NB4 (cell line): ENCODE data around the gene BNC2.

Experiments used
- DNase-seq: peaks from one replicate; pipeline ENCODE4 v3.0.0; 2010; ENCODE audit warnings: low read depth
- H3K4me3 ChIP-seq: one replicate; pipeline ENCODE4 v1.5.1; 2011; ENCODE audit warnings: mild to moderate bottlenecking, low read depth, low read length, moderate library complexity
- CTCF ChIP-seq: IDR thresholded peaks from one replicate; pipeline ENCODE4 v1.5.1; 2012; ENCODE audit warnings: low read depth, low read length
- MAX ChIP-seq: IDR thresholded peaks from 2 replicates; pipeline ENCODE4 v1.6.1; 2011; ENCODE audit warnings: low read depth, low read length
- MYC ChIP-seq: IDR thresholded peaks from 2 replicates; pipeline ENCODE4 v1.6.1; 2011; ENCODE audit warnings: low read depth, low read length
- POLR2A ChIP-seq: IDR thresholded peaks from 2 replicates; pipeline ENCODE4 v1.6.1; 2011; ENCODE audit warnings: mild to moderate bottlenecking; ENCODE audit not compliant: insufficient read length; ENCODE audit errors: extremely low read depth

BNC2 gene

GRCh38 chr9:16721972-16722371, 148.5 kb downstream of the BNC2 start:
- H3K4me3 ChIP-seq = no peak overlapping the region
- no peak for DNase-seq
- TF ChIP-seq MAX = no peak
- TF ChIP-seq POLR2A = no peak
- TF ChIP-seq MYC = no peak
- no peak for TF ChIP-seq CTCF

- DNase-seq = no peak
- H3K4me3 ChIP-seq = no peak overlapping the region
- no peak for TF ChIP-seq CTCF
- TF ChIP-seq MYC = no peak
- no peak for TF ChIP-seq POLR2A
- TF ChIP-seq MAX = no peak
Measured at GRCh38 chr9:16720386-16720785, 150.1 kb downstream of the BNC2 start.

- no peak overlapping the region for H3K4me3 ChIP-seq
- no peak for TF ChIP-seq POLR2A
- DNase-seq = no peak
Measured at GRCh38 chr9:16719921-16720320, 150.5 kb downstream of the BNC2 start.

GRCh38 chr9:16718952-16719351, 151.5 kb downstream of the BNC2 start:
- no peak for DNase-seq
- TF ChIP-seq MAX = no peak
- no peak overlapping the region for H3K4me3 ChIP-seq

- TF ChIP-seq CTCF = no peak
- TF ChIP-seq MAX = no peak
- TF ChIP-seq MYC = no peak
- no peak for TF ChIP-seq POLR2A
- DNase-seq = no peak
- no peak overlapping the region for H3K4me3 ChIP-seq
Measured at GRCh38 chr9:16718296-16718695, 152.2 kb downstream of the BNC2 start.

GRCh38 chr9:16716601-16717000, 153.9 kb downstream of the BNC2 start:
- TF ChIP-seq CTCF = no peak
- H3K4me3 ChIP-seq = no peak overlapping the region
- no peak for DNase-seq

- TF ChIP-seq MYC (no peak), CTCF (no peak), POLR2A (no peak), MAX (no peak)
- H3K4me3 ChIP-seq = no peak overlapping the region
- no peak for DNase-seq
Measured at GRCh38 chr9:16715404-16715803, 155.1 kb downstream of the BNC2 start.
